Esophagus squamous epithelium (tissue), 4 donors: ENCODE measurements around the gene ECSIT.

ENCODE experiments used
- CTCF ChIP-seq, 6 experiments: fragments of 450-650 bp in 4 of 6; fragments of 200-600 bp in 2 of 6; sonication (generic) in 2 of 6; IDR thresholded peaks; one replicate each; pipeline ENCODE4 v1.5.1; 2016 to 2019; ENCODE audit warnings: antibody characterized with exemption in 6 of 6, mild to moderate bottlenecking in 4 of 6, moderate library complexity in 4 of 6
- POLR2A ChIP-seq, 4 donors: fragments of 450-650 bp; IDR thresholded peaks; one replicate each; pipeline ENCODE4 v1.6.1; 2017; ENCODE audit warnings: antibody characterized with exemption in 4 of 4, mild to moderate bottlenecking in 4 of 4, moderate library complexity in 3 of 4

- TF ChIP-seq CTCF (IDR thresholded peaks at IDR 0.05) (peak in 4 of 6 experiments; percentile 17 to 48 (median 22)), POLR2A (IDR thresholded peaks at IDR 0.05) (peak in 3 of 4 donors; percentile 62 to 83 (median 82))
Measured at GRCh38 chr19:11558881-11559828, 30.2 kb upstream of the ECSIT start, which contains the start of gene ELOF1.
